Measurements from ENCODE around the gene PYGO1. TPM values are rescaled to one million over a fixed set of nuclear protein-coding genes. Genes with fewer than 3 reads are reported as not detected.

Gene PYGO1
- total and polyA plus RNA-seq, 4 donors: 0.07 to 2.9 (median 0.16) TPM

GRCh38 chr15:55530861-55531313 lies 57.3 kb downstream of the PYGO1 start (continued):
- TF ChIP-seq ZBTB33 (IDR thresholded peaks at IDR 0.05): no peak
- no peak for TF ChIP-seq NR2F2 (IDR thresholded peaks at IDR 0.05)
- no peak for TF ChIP-seq FOXA1 (IDR thresholded peaks at IDR 0.05)
- no peak for TF ChIP-seq FOXA2 (IDR thresholded peaks at IDR 0.05)

DNA sequence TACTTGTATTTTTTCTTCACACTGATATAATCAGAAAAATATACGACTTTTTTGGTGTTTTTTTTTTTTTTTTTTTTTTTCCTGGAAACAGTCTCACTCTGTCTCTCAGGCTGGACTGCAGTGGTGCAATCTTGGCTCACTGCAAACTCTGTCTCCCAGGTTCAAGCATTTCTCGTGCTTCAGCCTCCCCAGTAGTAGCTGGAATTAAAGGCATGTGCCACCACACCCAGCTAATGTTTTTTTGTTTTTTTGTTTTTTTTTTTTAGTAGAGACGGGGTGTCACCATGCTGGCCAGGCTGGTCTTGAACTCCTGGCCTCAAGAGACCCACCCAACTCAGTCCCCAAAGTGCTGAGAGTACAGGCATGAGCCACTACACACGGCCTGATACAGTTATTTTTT lies 59.3 kb downstream of the PYGO1 start:
- peaks cover 0 to 6% (median 0%) of the 10 kb centered on the region in 4 donors for H3K9me3 ChIP-seq (ENCODE audit: control insufficient read depth in 4 of 4, low read length in 3 of 4)
- H3K27me3 ChIP-seq (ENCODE audit: control insufficient read depth in 4 of 4, insufficient read depth in 4 of 4, low read length in 3 of 4): peaks cover 0 to 3% (median 0%) of the 10 kb centered on the region in 4 donors
- no peak overlapping the region for H3K27ac ChIP-seq (ENCODE audit: low read depth in 1 of 2, low read length in 2 of 2)
- no peak overlapping the region for H3K4me3 ChIP-seq (ENCODE audit: low read depth in 1 of 3, low read length in 3 of 3)
- H3K36me3 ChIP-seq (ENCODE audit: control insufficient read depth in 4 of 4, insufficient read depth in 3 of 4, low read depth in 1 of 4, low read length in 3 of 4): no peaks in the 10 kb centered on the region
- no peak for TF ChIP-seq EGR1 (IDR thresholded peaks at IDR 0.05; ENCODE audit: low read depth in 2 of 2)
- TF ChIP-seq, protein P1, sequence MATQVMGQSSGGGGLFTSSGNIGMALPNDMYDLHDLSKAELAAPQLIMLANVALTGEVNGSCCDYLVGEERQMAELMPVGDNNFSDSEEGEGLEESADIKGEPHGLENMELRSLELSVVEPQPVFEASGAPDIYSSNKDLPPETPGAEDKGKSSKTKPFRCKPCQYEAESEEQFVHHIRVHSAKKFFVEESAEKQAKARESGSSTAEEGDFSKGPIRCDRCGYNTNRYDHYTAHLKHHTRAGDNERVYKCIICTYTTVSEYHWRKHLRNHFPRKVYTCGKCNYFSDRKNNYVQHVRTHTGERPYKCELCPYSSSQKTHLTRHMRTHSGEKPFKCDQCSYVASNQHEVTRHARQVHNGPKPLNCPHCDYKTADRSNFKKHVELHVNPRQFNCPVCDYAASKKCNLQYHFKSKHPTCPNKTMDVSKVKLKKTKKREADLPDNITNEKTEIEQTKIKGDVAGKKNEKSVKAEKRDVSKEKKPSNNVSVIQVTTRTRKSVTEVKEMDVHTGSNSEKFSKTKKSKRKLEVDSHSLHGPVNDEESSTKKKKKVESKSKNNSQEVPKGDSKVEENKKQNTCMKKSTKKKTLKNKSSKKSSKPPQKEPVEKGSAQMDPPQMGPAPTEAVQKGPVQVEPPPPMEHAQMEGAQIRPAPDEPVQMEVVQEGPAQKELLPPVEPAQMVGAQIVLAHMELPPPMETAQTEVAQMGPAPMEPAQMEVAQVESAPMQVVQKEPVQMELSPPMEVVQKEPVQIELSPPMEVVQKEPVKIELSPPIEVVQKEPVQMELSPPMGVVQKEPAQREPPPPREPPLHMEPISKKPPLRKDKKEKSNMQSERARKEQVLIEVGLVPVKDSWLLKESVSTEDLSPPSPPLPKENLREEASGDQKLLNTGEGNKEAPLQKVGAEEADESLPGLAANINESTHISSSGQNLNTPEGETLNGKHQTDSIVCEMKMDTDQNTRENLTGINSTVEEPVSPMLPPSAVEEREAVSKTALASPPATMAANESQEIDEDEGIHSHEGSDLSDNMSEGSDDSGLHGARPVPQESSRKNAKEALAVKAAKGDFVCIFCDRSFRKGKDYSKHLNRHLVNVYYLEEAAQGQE (IDR thresholded peaks at IDR 0.05): no peak
- TF ChIP-seq YY1 (IDR thresholded peaks at IDR 0.05): no peak
- no peak for TF ChIP-seq NR2F2 (IDR thresholded peaks at IDR 0.05)
- TF ChIP-seq, protein P2, sequence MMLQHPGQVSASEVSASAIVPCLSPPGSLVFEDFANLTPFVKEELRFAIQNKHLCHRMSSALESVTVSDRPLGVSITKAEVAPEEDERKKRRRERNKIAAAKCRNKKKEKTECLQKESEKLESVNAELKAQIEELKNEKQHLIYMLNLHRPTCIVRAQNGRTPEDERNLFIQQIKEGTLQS (IDR thresholded peaks at IDR 0.05): no peak
- TF ChIP-seq CTCF (IDR thresholded peaks at IDR 0.05; ENCODE audit: low read depth, low read length, missing input control): no peak
- TF ChIP-seq JUND (IDR thresholded peaks at IDR 0.05): no peak
- TF ChIP-seq ZBTB33 (IDR thresholded peaks at IDR 0.05): no peak
- 65% methylated on average over 4 of the region's 4 CpGs for WGBS
- H3K9ac ChIP-seq (ENCODE audit: low read depth in 1 of 2, low read length in 2 of 2): no peak overlapping the region
- no peaks in the 10 kb centered on the region for H3K4me1 ChIP-seq (ENCODE audit: control insufficient read depth in 4 of 4, insufficient read depth in 4 of 4, low read length in 3 of 4)
- no peak for DNase-seq (ENCODE audit: low spot score)
